MCF 10A (cell line): ENCODE results near the gene SNAPC4. TPM values are rescaled to one million over a fixed set of nuclear protein-coding genes. Genes with fewer than 3 reads are reported as not detected.

Source experiments
- BruUV-seq: library from RNA; stranded (reverse); fragments of 400-500 nt; replicated peaks from 2 replicates; lab custom pipeline; 2021; lab: Mats Ljungman, UMichigan
- CTCF ChIA-PET: fragments of 300-600 bp; sonication (Branson Sonifier 250); formaldehyde crosslinking; extraction: SDS; loops from one replicate; lab custom pipeline; 2021; ENCODE audit warnings: antibody characterized with exemption, inconsistent platforms; lab: Yijun Ruan, JAX
- POLR2A ChIA-PET: fragments of 300-600, 350-650 bp; sonication (Branson Sonifier 250); formaldehyde crosslinking; extraction: SDS; loops from one replicate; lab custom pipeline; 2020; ENCODE audit warnings: antibody characterized with exemption, inconsistent platforms; lab: Yijun Ruan, JAX
- DNase-seq: peaks from one replicate; pipeline ENCODE4 v3.0.0-alpha.2; 2018; ENCODE audit not compliant: unreplicated experiment
- H3K27ac Mint-ChIP-seq: one replicate; pipeline ENCODE4 v1.8.0; 2022; ENCODE audit warnings: mild to moderate bottlenecking, low read depth, mixed read lengths; ENCODE audit not compliant: unreplicated experiment
- H3K27me3 Mint-ChIP-seq: one replicate; pipeline ENCODE4 v1.8.0; 2022; ENCODE audit warnings: mixed read lengths; ENCODE audit not compliant: insufficient read depth, unreplicated experiment
- H3K36me3 Mint-ChIP-seq: one replicate; pipeline ENCODE4 v1.8.0; 2022; ENCODE audit warnings: mild to moderate bottlenecking, moderate library complexity, mixed read lengths; ENCODE audit not compliant: insufficient read depth, unreplicated experiment
- H3K4me1 Mint-ChIP-seq: one replicate; pipeline ENCODE4 v1.8.0; 2022; ENCODE audit warnings: mixed read lengths; ENCODE audit not compliant: insufficient read depth, unreplicated experiment
- H3K4me3 Mint-ChIP-seq: one replicate; pipeline ENCODE4 v1.8.0; 2022; ENCODE audit warnings: mild to moderate bottlenecking, moderate library complexity, mixed read lengths; ENCODE audit not compliant: unreplicated experiment
- H3K9me3 Mint-ChIP-seq: one replicate; pipeline ENCODE4 v1.8.0; 2022; ENCODE audit warnings: mixed read lengths; ENCODE audit not compliant: unreplicated experiment
- CTCF ChIP-seq: fragments of 200-600 bp; IDR thresholded peaks from one replicate; pipeline ENCODE4 v1.8.0; 2022; ENCODE audit warnings: antibody characterized with exemption, mild to moderate bottlenecking; ENCODE audit not compliant: unreplicated experiment
- intact Hi-C: fragments of 100-400 bp; cut with micrococcal nuclease; formaldehyde crosslinking; loops from 2 replicates; pipeline ENCODE4 v1.14.1; 2022
- total RNA-seq: library from RNA; stranded (reverse); gene quantifications from 2 replicates; pipeline ENCODE4 v1.2.3, GENCODE V29; 2022

The SNAPC4 gene
- total RNA-seq, 1 experiment from 2014 or later: 9.9 TPM

GRCh38 chr9:136385015-136385414 lies 15.0 kb downstream of the SNAPC4 start:
- intact Hi-C loops: no loop called here
- no TSS peak for BruUV-seq
- ChIA-PET POLR2A (interaction anchor here (0.8 to 1.1 kb wide), 2 partner anchors 8 to 40 kb away, joined by 3 read pairs; no protein-coding TSS in a partner anchor), CTCF (interaction anchor here (1.3 kb wide), 1 partner anchor 22 kb away, joined by 4 read pairs; the partner anchor contains the start of gene DNLZ)
- Mint-ChIP-seq H3K4me1 (no peaks in the 10 kb centered on the region), H3K36me3 (peaks cover 69% of the 10 kb centered on the region), H3K4me3 (no peak overlapping the region), H3K27me3 (no peaks in the 10 kb centered on the region), H3K9me3 (no peaks in the 10 kb centered on the region), H3K27ac (no peak overlapping the region)
- DNase-seq: no peak
- no peak for TF ChIP-seq CTCF

GRCh38 chr9:136383436-136383835 lies 16.5 kb downstream of the SNAPC4 start:
- H3K36me3 Mint-ChIP-seq: peaks cover 58% of the 10 kb centered on the region
- no peaks in the 10 kb centered on the region for H3K9me3 Mint-ChIP-seq
- TF ChIP-seq CTCF: no peak
- H3K4me3 Mint-ChIP-seq: no peak overlapping the region
- H3K27me3 Mint-ChIP-seq: no peaks in the 10 kb centered on the region
- DNase-seq: no peak
- H3K27ac Mint-ChIP-seq: no peak overlapping the region
- intact Hi-C loops: no loop called here
- no peaks in the 10 kb centered on the region for H3K4me1 Mint-ChIP-seq
- ChIA-PET CTCF (interaction anchor here (1.1 to 1.7 kb wide), 2 partner anchors 9 to 20 kb away, joined by 3 read pairs; partner anchors contain the start of gene DNLZ), POLR2A (no interaction called here)
- no TSS peak for BruUV-seq

- intact Hi-C loops: no loop called here
- BruUV-seq: no TSS peak
- no peak overlapping the region for H3K27ac Mint-ChIP-seq
- ChIA-PET POLR2A (interaction anchor here (1.0 kb wide), 1 partner anchor 17 kb away, joined by 3 read pairs; no protein-coding TSS in a partner anchor), CTCF (interaction anchor here (0.6 kb wide), 2 partner anchors 59 to 82 kb away, joined by 3 to 5 read pairs; no protein-coding TSS in a partner anchor)
- H3K4me3 Mint-ChIP-seq: no peak overlapping the region
- H3K27me3 Mint-ChIP-seq: no peaks in the 10 kb centered on the region
- no peaks in the 10 kb centered on the region for H3K9me3 Mint-ChIP-seq
- DNase-seq: no peak
- H3K4me1 Mint-ChIP-seq: no peaks in the 10 kb centered on the region
- peaks cover 44% of the 10 kb centered on the region for H3K36me3 Mint-ChIP-seq
- TF ChIP-seq CTCF: no peak
Observed at GRCh38 chr9:136381966-136382513, 17.9 kb downstream of the SNAPC4 start.

GRCh38 chr9:136381311-136381710 lies 18.7 kb downstream of the SNAPC4 start:
- Mint-ChIP-seq H3K9me3 (no peaks in the 10 kb centered on the region), H3K4me1 (no peaks in the 10 kb centered on the region), H3K27me3 (no peaks in the 10 kb centered on the region), H3K27ac (no peak overlapping the region), H3K36me3 (peaks cover 36% of the 10 kb centered on the region), H3K4me3 (no peak overlapping the region)
- intact Hi-C loops: no loop called here
- BruUV-seq: no TSS peak
- DNase-seq: no peak
- TF ChIP-seq CTCF: no peak
- ChIA-PET CTCF (interaction anchor here (0.6 kb wide), 1 partner anchor 81 kb away, joined by 3 read pairs; no protein-coding TSS in a partner anchor), POLR2A (no interaction called here)
